AG09319 (cell line): ENCODE data around the gene SH2D5.
"Not testable (repeated sequence)": the region's sequence is repeated elsewhere in the genome, so short reads cannot be mapped to it uniquely, and the experiment has no call there.

Experiments used
- DNase-seq: peaks from one replicate; pipeline ENCODE4 v3.0.0-alpha.2; 2010; ENCODE audit warnings: low read depth; ENCODE audit errors: extremely low read depth
- CTCF ChIP-seq: IDR thresholded peaks from 2 replicates; pipeline ENCODE4 v1.5.1; 2011; ENCODE audit warnings: low read depth, mild to moderate bottlenecking, inconsistent platforms, low read length, moderate library complexity

SH2D5 gene

GRCh38 chr1:20681999-20682398 is 50.5 kb downstream of the SH2D5 start:
- TF ChIP-seq CTCF, result no peak

GRCh38 chr1:20680269-20680668 is 52.2 kb downstream of the SH2D5 start:
- TF ChIP-seq CTCF, result no peak
- DNase-seq, result no peak

More at GRCh38 chr1:20681999-20682398, 50.5 kb downstream of the SH2D5 start:
- DNase-seq, result no peak

- TF ChIP-seq CTCF, result no peak
Measured at GRCh38 chr1:20678599-20678998, 53.9 kb downstream of the SH2D5 start.

GRCh38 chr1:20673626-20674025 is 58.9 kb downstream of the SH2D5 start:
- DNase-seq, result not testable (repeated sequence)

More at GRCh38 chr1:20678599-20678998, 53.9 kb downstream of the SH2D5 start:
- DNase-seq, result no peak

GRCh38 chr1:20672265-20672632 is 60.3 kb downstream of the SH2D5 start:
- DNase-seq, result no peak
- no peak for TF ChIP-seq CTCF

- no peak for TF ChIP-seq CTCF
- DNase-seq, result no peak
Measured at GRCh38 chr1:20670936-20671335, 61.6 kb downstream of the SH2D5 start.
